Panc1 (cell line): ENCODE measurements around the gene UBA1.

Experiments used
- CTCF ChIP-seq: fragments of 450-650 bp; IDR thresholded peaks from 2 replicates; pipeline ENCODE4 v1.5.1; 2017; ENCODE audit warnings: mild to moderate bottlenecking
- POLR2AphosphoS5 ChIP-seq: IDR thresholded peaks from 2 replicates; pipeline ENCODE4 v1.6.1; 2012; ENCODE audit warnings: mild to moderate bottlenecking, low read depth, low read length, moderate library complexity
- SIN3A ChIP-seq: IDR thresholded peaks from 2 replicates; pipeline ENCODE4 v1.6.1; 2012; ENCODE audit warnings: low read depth, mild to moderate bottlenecking, low read length, moderate library complexity, borderline replicate concordance; ENCODE audit not compliant: insufficient read depth
- TCF7L2 ChIP-seq: IDR thresholded peaks from 2 replicates; pipeline ENCODE4 v1.6.1; 2011; ENCODE audit warnings: mild to moderate bottlenecking, low read depth, low read length, inconsistent platforms
- TF ChIP-seq, protein P1 (sequence below), 2 experiments: IDR thresholded peaks; 2 replicates each; pipeline ENCODE4 v1.6.1; 2011 to 2012; ENCODE audit warnings: low read depth in 2 of 2, control low read depth in 1 of 2, low read length in 1 of 2, mild to moderate bottlenecking in 1 of 2, moderate library complexity in 1 of 2; ENCODE audit not compliant: insufficient read depth in 1 of 2

- TF ChIP-seq CTCF: no peak
- no peak for TF ChIP-seq POLR2AphosphoS5
- TF ChIP-seq, protein P1, sequence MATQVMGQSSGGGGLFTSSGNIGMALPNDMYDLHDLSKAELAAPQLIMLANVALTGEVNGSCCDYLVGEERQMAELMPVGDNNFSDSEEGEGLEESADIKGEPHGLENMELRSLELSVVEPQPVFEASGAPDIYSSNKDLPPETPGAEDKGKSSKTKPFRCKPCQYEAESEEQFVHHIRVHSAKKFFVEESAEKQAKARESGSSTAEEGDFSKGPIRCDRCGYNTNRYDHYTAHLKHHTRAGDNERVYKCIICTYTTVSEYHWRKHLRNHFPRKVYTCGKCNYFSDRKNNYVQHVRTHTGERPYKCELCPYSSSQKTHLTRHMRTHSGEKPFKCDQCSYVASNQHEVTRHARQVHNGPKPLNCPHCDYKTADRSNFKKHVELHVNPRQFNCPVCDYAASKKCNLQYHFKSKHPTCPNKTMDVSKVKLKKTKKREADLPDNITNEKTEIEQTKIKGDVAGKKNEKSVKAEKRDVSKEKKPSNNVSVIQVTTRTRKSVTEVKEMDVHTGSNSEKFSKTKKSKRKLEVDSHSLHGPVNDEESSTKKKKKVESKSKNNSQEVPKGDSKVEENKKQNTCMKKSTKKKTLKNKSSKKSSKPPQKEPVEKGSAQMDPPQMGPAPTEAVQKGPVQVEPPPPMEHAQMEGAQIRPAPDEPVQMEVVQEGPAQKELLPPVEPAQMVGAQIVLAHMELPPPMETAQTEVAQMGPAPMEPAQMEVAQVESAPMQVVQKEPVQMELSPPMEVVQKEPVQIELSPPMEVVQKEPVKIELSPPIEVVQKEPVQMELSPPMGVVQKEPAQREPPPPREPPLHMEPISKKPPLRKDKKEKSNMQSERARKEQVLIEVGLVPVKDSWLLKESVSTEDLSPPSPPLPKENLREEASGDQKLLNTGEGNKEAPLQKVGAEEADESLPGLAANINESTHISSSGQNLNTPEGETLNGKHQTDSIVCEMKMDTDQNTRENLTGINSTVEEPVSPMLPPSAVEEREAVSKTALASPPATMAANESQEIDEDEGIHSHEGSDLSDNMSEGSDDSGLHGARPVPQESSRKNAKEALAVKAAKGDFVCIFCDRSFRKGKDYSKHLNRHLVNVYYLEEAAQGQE (IDR thresholded peaks at IDR 0.05; ENCODE audit: insufficient read depth in 1 of 2, low read depth in 2 of 2, low read length in 1 of 2): no peak
- no peak for TF ChIP-seq SIN3A
- TF ChIP-seq TCF7L2: no peak
These were observed 32.4 kb downstream of the UBA1 start for GRCh38 chrX:47226071-47226470.
